ENCODE measurements around the gene IGF1R.
A peak's percentile ranks its signal among the peaks of the same experiment; 100 is the strongest.

The IGF1R gene

GRCh38 chr15:98764291-98764690 is 116.0 kb downstream of the IGF1R start:
- DNase-seq = no peak
- Mint-ChIP-seq H3K27ac (no peak overlapping the region), H3K9me3 (no peaks in the 10 kb centered on the region), H3K27me3 (peaks cover 3% of the 10 kb centered on the region), H3K36me3 (ENCODE audit: low read depth) (no peaks in the 10 kb centered on the region), H3K4me1 (ENCODE audit: low read depth) (peaks cover 54% of the 10 kb centered on the region), H3K4me3 (no peak overlapping the region)

GRCh38 chr15:98765610-98766009 is 117.3 kb downstream of the IGF1R start:
- Mint-ChIP-seq H3K27ac (peak overlapping the region; percentile 41), H3K4me1 (ENCODE audit: low read depth) (peaks cover 56% of the 10 kb centered on the region), H3K9me3 (no peaks in the 10 kb centered on the region), H3K4me3 (no peak overlapping the region), H3K36me3 (ENCODE audit: low read depth) (no peaks in the 10 kb centered on the region), H3K27me3 (peaks cover 3% of the 10 kb centered on the region)
- no peak for DNase-seq

GRCh38 chr15:98767692-98768091 is 119.4 kb downstream of the IGF1R start:
- H3K36me3 Mint-ChIP-seq (ENCODE audit: low read depth) = no peaks in the 10 kb centered on the region
- no peak overlapping the region for H3K4me3 Mint-ChIP-seq
- H3K4me1 Mint-ChIP-seq (ENCODE audit: low read depth) = peaks cover 55% of the 10 kb centered on the region
- no peaks in the 10 kb centered on the region for H3K9me3 Mint-ChIP-seq
- no peak for DNase-seq
- no peak overlapping the region for H3K27ac Mint-ChIP-seq
- peaks cover 3% of the 10 kb centered on the region for H3K27me3 Mint-ChIP-seq

DNA sequence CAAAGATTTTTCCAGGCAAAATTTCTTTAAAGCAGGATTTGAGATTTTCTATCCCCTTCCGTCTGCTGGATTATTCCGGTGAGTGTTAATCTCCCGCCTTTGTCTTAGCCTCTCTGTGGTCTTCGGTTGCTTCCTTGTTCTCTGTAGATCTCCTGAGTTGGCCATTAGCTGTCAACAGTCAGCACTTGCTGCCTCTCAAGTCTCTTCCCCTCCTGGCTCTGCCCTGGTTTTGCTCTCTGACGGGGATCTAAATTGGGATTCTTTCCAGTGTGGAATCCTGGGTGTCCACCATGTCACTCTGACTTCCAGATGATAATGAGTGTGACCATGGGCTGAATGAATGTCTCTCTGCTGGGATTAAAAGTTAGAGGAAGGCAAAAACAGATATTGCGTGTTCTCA is 121.5 kb downstream of the IGF1R start:
- DNase-seq = no peak
- no peaks in the 10 kb centered on the region for H3K36me3 Mint-ChIP-seq (ENCODE audit: low read depth)
- peaks cover 3% of the 10 kb centered on the region for H3K27me3 Mint-ChIP-seq
- H3K27ac Mint-ChIP-seq = no peak overlapping the region
- no peaks in the 10 kb centered on the region for H3K9me3 Mint-ChIP-seq
- peaks cover 63% of the 10 kb centered on the region for H3K4me1 Mint-ChIP-seq (ENCODE audit: low read depth)
- no peak overlapping the region for H3K4me3 Mint-ChIP-seq

DNA sequence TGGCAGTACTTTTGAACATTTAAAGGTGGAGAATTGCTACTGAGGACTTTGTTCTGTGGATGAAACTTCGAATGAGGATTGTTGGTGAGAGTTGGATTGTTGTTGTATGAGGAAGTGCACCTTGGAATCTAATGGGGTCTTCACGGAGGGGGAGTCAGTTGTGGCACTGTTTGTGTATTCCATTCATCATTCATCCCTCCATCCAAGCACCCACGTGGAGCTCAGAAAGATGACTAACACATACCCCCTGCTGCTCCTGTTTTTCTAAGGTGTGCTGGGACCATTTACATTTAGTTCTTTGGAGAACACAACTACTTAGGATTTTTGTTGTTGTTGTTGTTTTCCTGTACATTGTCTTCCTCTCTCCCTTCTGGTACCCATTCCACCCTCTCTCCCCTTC is 122.6 kb downstream of the IGF1R start:
- Mint-ChIP-seq H3K27ac (no peak overlapping the region), H3K27me3 (no peaks in the 10 kb centered on the region), H3K9me3 (no peaks in the 10 kb centered on the region), H3K4me3 (no peak overlapping the region), H3K36me3 (ENCODE audit: low read depth) (no peaks in the 10 kb centered on the region), H3K4me1 (ENCODE audit: low read depth) (peaks cover 63% of the 10 kb centered on the region)
- DNase-seq = no peak

GRCh38 chr15:98771541-98771940 is 123.2 kb downstream of the IGF1R start:
- H3K4me1 Mint-ChIP-seq (ENCODE audit: low read depth) = peaks cover 63% of the 10 kb centered on the region
- H3K4me3 Mint-ChIP-seq = no peak overlapping the region
- no peaks in the 10 kb centered on the region for H3K27me3 Mint-ChIP-seq
- H3K27ac Mint-ChIP-seq = no peak overlapping the region
- no peaks in the 10 kb centered on the region for H3K9me3 Mint-ChIP-seq
- no peak for DNase-seq
- H3K36me3 Mint-ChIP-seq (ENCODE audit: low read depth) = no peaks in the 10 kb centered on the region

GRCh38 chr15:98772895-98773294 is 124.6 kb downstream of the IGF1R start:
- DNase-seq = no peak

DNA sequence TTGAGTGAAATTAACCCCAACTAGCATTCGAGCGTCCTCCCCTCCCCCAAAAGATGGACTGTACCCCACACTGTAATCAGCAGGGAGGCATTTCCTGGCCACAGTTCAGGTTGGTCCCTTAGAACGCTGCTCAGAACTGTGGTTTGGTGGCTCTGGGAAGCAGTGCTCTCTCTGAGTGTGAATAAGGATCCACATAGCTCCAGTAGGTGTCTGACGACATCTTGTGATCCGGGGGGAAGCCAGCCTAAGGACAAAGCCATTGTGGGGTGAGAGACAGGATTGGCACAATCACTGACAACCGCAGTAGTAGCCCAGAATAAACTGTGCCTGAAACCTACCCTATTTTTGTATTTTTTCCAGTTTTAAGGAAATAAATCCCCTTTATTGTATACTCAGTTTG is 125.3 kb downstream of the IGF1R start:
- no peaks in the 10 kb centered on the region for H3K27me3 Mint-ChIP-seq
- no peaks in the 10 kb centered on the region for H3K36me3 Mint-ChIP-seq (ENCODE audit: low read depth)
- H3K4me3 Mint-ChIP-seq = no peak overlapping the region
- no peak for DNase-seq
- no peak overlapping the region for H3K27ac Mint-ChIP-seq
- peaks cover 69% of the 10 kb centered on the region for H3K4me1 Mint-ChIP-seq (ENCODE audit: low read depth)
- no peaks in the 10 kb centered on the region for H3K9me3 Mint-ChIP-seq

More at GRCh38 chr15:98772895-98773294, 124.6 kb downstream of the IGF1R start:
- H3K4me1 Mint-ChIP-seq (ENCODE audit: low read depth) = peaks cover 65% of the 10 kb centered on the region
- no peaks in the 10 kb centered on the region for H3K27me3 Mint-ChIP-seq
- no peaks in the 10 kb centered on the region for H3K9me3 Mint-ChIP-seq
- no peak overlapping the region for H3K4me3 Mint-ChIP-seq
- no peak overlapping the region for H3K27ac Mint-ChIP-seq
- no peaks in the 10 kb centered on the region for H3K36me3 Mint-ChIP-seq (ENCODE audit: low read depth)

DNA sequence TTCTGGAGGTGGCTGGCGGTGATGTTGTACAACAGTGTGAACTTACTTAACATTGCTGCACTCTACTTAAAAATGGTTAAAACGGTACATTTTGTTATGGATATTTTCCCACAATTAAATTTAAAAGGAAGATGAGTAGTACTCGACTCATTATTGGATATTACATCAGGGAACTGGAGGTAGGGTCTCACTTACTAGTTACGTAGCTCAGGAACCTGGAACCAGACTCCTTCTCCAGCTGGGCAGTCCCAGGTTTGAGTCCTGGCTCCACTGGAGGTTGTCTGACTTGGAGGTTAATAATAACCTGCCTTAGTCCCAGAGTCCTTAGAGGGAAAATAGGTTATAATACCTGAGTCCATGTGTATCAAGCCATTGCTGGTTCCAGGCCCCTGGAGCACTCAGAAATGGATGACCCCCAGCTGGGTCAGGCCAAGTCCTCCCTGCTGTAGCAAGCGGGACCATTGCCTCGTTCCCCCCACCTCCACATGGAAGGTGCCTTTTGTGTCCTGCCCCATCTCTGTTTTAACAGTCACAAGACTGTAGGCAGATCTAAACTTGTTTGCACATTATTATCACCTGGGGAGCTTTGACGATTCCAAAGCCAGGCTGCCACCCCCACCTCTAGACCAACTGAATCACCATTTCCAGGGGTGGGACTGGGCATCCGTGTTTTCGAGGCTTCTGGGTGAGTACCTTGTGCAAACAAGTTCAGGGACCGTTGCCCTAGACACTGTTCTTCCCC is 126.6 kb downstream of the IGF1R start:
- Mint-ChIP-seq H3K27me3 (peaks cover 2% of the 10 kb centered on the region), H3K9me3 (no peaks in the 10 kb centered on the region), H3K4me1 (ENCODE audit: low read depth) (peaks cover 71% of the 10 kb centered on the region), H3K4me3 (no peak overlapping the region), H3K36me3 (ENCODE audit: low read depth) (no peaks in the 10 kb centered on the region), H3K27ac (no peak overlapping the region)
- no peak for DNase-seq

- Mint-ChIP-seq H3K4me1 (ENCODE audit: low read depth) (peaks cover 67% of the 10 kb centered on the region), H3K9me3 (no peaks in the 10 kb centered on the region), H3K27me3 (peaks cover 2% of the 10 kb centered on the region), H3K27ac (no peak overlapping the region), H3K36me3 (ENCODE audit: low read depth) (no peaks in the 10 kb centered on the region), H3K4me3 (no peak overlapping the region)
- DNase-seq = no peak
Measured at GRCh38 chr15:98775498-98776230, 127.3 kb downstream of the IGF1R start.

- DNase-seq = no peak
- Mint-ChIP-seq H3K9me3 (no peaks in the 10 kb centered on the region), H3K27me3 (peaks cover 2% of the 10 kb centered on the region), H3K4me3 (peak overlapping the region; percentile 32), H3K36me3 (ENCODE audit: low read depth) (no peaks in the 10 kb centered on the region), H3K4me1 (ENCODE audit: low read depth) (peaks cover 61% of the 10 kb centered on the region), H3K27ac (peak overlapping the region; percentile 68)
Measured at GRCh38 chr15:98776607-98777281, 128.4 kb downstream of the IGF1R start.

DNA sequence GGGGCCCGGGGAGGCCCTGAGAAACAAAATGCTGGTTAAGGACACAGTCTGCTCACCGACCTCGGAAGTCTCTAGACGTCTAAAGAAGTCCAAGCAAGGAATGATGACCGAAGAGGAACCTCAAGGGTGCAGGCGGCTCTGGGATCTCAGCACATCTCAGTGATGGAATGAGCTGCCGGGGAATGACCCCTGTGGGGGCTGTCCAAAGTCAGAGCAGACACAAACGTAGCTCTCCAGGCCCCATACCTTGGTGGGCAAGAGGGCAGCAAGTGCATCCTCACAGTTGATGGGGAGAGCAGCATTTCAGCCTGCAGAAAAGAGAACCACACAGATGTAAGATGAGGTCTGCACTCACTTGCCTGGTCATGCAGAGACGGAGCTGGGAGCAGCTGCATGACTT is 129.1 kb downstream of the IGF1R start:
- no peaks in the 10 kb centered on the region for H3K36me3 Mint-ChIP-seq (ENCODE audit: low read depth)
- DNase-seq = no peak
- no peaks in the 10 kb centered on the region for H3K9me3 Mint-ChIP-seq
- H3K4me1 Mint-ChIP-seq (ENCODE audit: low read depth) = peaks cover 61% of the 10 kb centered on the region
- H3K27me3 Mint-ChIP-seq = peaks cover 2% of the 10 kb centered on the region
- H3K4me3 Mint-ChIP-seq = no peak overlapping the region
- H3K27ac Mint-ChIP-seq = no peak overlapping the region

- no peak overlapping the region for H3K4me3 Mint-ChIP-seq
- H3K4me1 Mint-ChIP-seq (ENCODE audit: low read depth) = peaks cover 52% of the 10 kb centered on the region
- no peak overlapping the region for H3K27ac Mint-ChIP-seq
- DNase-seq = no peak
- no peaks in the 10 kb centered on the region for H3K9me3 Mint-ChIP-seq
- H3K36me3 Mint-ChIP-seq (ENCODE audit: low read depth) = no peaks in the 10 kb centered on the region
- peaks cover 2% of the 10 kb centered on the region for H3K27me3 Mint-ChIP-seq
Measured at GRCh38 chr15:98778263-98778959, 130.1 kb downstream of the IGF1R start.

DNA sequence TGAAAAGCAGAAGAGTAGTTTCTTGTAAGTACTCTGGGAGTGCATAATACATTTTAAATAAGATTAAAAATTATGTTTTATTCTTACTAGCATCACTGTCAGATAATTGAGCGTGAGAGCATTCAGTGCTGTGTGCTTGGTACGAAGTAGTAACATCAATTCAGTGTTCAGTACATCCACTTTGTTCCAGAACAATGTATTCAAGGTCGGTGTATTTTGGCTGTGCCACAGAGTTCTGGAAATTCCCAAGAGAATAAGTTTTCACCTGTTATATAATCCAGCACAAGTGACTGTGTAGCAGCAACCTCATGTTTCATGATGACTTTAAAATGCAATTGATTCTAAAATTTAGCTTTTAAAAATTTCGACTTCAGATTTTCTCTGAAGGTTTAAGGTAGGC is 130.6 kb downstream of the IGF1R start:
- DNase-seq = no peak
- H3K27ac Mint-ChIP-seq = no peak overlapping the region
- H3K4me3 Mint-ChIP-seq = no peak overlapping the region
- peaks cover 2% of the 10 kb centered on the region for H3K27me3 Mint-ChIP-seq
- H3K9me3 Mint-ChIP-seq = no peaks in the 10 kb centered on the region
- H3K36me3 Mint-ChIP-seq (ENCODE audit: low read depth) = no peaks in the 10 kb centered on the region
- H3K4me1 Mint-ChIP-seq (ENCODE audit: low read depth) = peaks cover 51% of the 10 kb centered on the region

Measured in activated T-cell treated with anti-CD3 and anti-CD28 coated beads, Interleukin-2, amount 50 U/mL, for 24 hours (primary cell).